Left forelimb (tissue), 1 donor: ENCODE results near the gene FAM216B.
"Not testable (repeated sequence)": the region's sequence is repeated elsewhere in the genome, so short reads cannot be mapped to it uniquely, and the experiment has no call there.

Source experiments
- DNase-seq: peaks from one replicate; pipeline ENCODE4 v3.0.0-alpha.2; 2018; ENCODE audit warnings: low spot score

The FAM216B gene

DNA sequence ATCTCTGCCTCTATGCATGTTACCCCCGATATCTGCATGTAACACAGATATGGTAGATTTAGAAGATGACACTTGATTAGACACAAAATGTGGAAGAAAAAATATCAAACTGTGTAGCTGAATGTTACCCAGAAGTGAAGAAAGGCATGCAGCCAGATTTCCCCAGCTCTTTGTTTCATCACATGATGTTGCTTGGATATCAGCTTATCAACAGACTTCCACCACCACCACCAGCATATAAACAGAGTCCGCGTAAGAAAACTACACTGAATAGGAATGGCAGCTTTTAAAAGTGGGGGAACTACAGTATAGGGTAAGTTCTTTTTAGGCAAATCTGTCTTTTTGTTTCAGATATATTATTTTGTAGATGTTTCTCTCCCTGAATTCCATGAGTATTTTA, at the start of gene FAM216B:
FAM216B (plus strand) TSS at position 233 of the 400 bp plus-strand sequence. CDS start 2,484 bp downstream, outside the sequence.
- no peak for DNase-seq

DNA sequence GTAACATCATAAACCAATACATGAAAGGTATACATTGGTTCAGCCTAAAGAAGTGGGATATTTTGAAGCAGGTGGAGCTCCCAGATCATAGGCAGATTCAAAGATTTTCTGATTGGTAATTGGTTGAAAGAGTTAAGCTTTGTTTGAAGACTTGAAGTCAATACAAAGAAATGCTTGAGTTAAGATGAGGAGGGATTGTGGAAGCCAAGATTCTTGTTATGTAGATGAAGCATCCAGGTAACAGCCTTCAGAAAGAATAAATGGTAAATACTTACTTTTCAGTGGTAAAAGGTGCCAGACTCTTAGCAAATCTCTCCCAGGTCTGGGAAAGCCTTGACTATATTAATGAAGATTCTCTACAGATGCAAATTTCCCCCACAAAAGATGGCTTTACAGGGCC, 49.3 kb upstream of the FAM216B start:
- DNase-seq, result no peak

DNA sequence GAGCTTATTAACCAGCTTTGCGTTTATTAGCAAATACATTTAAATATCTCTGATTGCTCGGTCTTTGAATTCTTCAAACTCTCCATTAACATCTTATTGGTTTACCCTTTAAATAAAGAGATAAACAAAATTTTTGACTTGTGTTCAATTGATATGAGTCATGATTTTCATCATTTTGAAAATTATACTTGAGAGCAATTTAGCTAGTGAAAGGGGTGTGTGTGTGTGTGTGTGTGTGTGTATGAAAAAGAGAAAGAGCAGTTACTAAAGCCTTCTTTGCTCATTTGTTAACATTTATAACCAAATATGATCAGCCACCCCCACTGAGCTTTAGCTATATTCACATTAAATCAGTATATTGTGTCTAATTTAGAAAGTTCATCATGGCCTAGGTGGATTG, 48.3 kb upstream of the FAM216B start:
- no peak for DNase-seq

DNA sequence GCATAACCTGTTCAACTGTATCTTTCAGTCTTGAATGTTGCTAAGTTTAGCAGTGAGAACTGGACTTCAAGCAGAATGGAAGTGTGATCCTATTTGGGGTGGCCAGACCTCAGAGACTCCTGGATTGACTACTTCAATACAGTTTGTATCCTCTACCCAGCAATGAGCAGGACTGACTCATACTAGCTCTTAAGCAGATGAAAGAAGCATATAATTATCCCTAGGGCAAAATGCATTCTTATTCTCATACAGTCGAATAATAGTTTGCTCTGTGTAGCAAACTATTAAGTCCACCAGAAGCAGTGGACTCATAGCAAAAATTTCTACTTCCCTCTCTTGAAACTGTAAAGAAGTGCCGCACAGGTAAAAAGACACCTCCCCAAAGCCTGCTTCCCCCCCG, 46.4 kb upstream of the FAM216B start:
- DNase-seq, result no peak

DNA sequence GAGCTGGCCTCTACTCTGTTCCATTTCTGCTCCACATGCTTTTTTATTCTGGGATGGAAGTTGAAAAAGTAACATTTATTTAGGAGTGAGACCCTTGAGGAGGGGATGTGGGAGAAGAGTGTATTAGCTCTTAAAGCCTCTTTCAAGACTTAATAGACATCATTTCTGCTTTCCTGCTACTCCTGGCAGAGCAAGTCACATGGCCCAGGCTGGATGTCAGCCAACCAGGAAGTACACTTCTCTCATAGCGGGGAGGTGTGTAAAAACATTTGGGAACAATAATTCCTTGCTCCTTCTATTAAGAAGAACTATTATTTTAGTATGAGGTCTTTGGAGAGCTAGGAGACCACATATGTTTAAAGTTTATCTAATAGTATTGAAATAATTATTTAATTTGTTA, 40.6 kb upstream of the FAM216B start:
- no peak for DNase-seq

DNA sequence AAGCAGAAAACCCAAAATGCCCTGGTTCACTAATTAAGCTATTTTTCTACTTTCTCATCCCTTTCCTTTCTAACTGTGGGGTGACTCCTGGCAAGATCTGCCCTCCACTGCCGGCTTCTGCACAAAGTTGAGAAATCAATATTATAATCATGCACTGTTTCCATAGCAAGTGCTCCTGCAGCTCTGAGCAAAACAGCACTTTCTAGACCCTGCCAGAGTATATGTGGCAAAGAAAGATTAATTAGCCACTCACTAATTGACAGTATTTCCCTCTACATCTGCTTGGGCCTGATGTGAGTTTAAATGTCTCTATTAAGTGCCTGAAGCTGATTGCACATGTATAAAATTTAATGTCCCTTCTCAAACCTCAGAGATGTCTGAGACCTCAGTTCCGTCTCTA, 39.5 kb upstream of the FAM216B start:
- no peak for DNase-seq

DNA sequence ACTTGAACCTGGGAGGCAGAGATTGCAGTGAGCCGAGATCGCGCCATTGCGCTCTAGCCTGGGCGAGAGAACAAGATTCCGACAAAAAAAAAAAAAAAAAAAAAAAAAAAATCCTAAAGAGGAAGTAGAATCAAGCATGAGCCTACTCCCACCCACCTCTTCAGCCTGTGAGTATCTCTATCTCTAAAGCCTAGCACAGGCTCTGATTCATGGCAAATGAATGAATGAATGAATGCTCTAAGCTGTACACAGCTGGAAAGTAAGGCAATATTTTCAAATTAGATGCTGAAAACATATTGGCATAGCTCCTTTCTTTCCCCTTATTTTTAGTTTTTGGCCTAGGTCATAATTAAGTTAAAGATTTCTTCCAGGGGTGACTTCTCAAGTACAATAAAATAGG, 35.7 kb upstream of the FAM216B start:
- DNase-seq, result no peak

DNA sequence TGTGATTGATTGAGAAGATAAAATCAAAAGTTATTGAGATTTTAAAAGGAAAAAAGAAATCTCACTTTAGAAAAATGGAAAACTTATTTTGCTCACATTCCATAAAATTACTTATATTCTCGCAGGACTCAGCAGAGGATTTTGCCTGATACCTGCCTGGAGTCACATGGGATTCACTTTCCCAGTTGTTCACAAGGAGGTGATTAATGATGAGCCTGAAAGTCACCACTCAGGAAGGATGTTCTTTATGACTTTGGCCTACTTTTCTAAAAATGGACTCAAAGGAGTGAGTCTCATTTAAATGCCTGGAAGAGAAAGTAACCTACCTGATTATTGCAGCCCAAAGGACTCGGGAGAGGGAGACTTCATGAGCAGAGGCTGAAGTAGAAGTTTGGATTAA, 34.5 kb upstream of the FAM216B start:
- no peak for DNase-seq

DNA sequence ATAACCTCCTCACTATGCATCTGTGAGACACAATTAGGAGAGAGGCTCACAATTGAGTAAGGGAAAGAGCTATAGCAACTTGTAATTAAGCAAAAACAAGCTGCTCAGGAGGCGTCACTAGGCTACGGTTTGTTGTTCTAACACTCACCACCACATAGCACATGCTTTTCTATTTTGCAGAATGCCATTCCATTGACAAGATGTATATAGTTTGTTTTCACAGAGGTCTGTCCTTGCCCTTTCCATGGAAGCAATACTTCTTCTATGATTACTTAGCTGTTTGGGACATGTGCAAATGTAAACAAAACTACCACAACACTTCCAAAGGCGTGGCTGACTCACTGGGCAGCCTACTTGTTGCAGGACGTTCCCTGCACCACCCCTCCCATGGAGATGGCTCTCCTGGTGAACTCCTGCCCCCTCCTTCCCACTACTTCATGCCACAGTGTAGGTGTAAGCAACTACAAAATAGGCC, 33.9 kb upstream of the FAM216B start:
- no peak for DNase-seq

DNA sequence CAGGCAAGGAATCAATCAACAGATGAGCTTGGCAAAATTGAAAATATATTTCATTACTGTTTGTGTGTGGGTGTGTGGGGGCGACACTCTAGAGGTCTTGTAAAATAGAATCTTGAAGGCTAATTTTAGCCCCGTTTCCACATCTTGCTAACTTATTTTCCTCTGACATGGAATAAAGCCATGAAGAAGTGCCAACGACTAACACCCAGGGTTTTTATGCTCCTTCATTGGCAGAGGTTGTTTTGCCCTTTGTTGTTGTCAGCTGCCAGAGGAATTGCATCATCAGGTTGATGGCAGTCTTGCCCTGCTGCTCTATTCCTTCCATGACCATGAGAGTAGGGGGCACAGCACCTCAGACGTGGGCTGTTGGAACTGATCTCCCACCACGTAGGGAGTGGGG, 30.6 kb upstream of the FAM216B start:
- no peak for DNase-seq

DNA sequence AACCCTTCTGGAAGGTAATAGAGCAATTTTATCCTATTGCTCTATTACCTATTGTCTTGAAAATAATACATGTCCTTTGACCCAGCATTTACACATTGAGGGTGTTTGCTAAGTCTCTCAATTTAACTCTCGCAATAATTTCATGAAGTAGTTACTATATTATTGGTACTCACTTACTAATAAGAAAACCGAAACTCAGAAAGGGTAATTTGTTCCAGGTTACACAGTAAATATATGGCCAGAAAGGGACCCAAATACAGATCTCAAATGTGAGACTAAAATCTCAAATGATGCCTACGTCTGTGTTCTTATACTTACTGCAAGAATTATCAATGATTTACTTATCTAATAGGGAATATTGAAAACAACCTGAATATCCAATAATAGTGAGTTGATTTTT, 29.7 kb upstream of the FAM216B start:
- DNase-seq, result no peak

DNA sequence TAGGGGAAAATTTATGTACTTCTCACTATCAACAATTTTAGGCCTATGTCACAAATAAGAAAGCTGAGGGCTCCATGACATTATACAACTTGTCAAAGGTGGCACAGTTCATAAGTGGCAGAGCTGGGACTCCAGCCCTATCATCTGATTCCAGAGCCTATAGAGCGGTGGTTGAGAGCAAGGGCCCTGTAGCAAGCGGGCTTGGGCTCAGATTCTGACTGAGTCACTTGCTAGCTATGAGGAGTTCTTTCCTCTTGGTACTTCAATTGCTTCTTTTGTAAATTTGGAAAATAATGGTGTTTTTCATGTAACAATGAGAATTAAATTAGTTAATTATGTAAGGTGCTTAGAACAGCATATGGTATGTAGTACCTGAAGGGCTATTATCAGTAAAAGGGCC, 28.7 kb upstream of the FAM216B start:
- no peak for DNase-seq

DNA sequence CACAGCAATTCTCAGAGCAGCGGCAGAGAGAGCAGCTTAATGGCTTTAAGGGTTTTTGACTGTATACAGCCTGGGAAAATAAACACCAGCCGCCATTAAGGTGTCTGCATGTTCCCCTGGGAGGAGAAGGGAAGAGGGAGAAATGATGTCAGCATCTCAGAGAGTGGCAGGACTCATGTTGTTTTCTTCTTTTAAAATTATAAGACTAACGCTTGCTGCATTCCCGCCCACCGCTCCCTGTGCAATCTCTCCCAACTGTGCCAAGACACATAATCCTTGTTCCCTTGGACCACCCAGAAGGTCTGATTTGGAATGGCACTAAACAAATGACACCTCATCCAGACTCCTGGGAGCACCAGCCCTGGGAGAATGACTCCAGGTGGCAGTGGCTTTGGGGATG, 27.7 kb upstream of the FAM216B start:
- DNase-seq, result no peak

DNA sequence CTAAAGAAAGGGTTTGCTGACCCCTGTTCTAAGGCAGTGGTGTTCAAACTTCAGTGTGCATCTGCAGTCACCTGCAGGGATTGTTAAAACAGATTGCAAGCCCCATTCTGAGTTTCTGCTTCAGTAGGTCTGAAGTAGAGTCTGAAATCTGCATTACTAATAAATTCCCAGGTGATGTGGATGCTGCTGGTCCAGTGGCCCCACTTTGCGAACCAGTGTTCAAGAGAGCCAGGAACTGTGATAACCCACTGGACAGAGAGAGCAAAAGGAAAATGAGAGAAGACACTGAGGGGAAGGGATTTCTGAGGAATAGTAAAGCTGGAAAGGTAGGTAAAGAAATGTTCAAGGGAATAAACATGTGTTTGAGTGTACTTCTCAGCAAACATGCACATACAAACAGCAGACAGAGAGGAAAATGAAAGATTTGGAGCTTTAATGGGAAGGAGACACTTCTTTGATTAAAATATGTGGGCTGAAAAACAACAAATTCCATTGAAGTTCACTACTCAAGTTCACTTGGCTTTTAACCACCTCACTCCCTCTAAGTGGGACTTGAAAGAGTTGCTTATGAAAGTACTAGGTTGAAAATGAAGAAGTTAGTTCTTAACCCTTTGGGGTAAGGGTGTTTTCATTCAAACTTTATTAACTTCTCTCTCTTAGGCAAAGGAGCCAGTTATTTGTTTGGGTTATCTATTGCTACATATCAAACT, 26.4 kb upstream of the FAM216B start:
- DNase-seq, result no peak

DNA sequence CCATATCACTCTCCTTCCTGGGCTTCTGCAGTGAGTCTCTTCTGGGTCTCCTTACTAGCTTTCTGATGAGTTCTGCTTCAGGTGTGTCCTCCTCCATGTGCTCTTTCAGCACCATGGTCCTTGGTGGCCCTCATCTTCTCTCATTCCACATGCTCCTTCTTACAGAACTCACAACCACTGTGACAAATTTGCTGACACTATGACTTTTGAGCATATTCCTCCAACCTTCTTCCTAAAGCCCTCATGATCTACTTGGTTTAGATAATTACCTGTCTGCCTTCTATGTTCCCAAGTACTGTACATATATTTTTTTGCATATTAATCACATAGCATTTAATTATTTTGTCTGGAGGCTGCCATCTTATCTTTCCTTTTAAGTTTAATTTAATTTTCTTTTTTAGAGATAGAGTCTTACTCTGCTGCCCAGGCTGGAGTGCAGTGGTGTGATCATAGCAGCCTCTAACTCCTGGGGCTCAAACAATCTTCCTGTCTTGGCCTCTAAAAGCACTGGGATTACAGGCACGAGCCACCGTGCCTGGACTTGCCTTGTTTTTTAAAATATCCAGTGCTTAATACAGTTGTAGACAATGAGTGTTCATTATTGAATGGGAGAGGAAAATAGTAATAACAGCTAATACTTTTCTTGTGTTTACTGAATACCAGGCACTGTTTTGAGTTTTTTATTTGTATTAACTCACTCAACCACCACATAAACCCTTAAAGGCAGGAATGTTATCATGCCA, 23.5 kb upstream of the FAM216B start:
- DNase-seq, result no peak

DNA sequence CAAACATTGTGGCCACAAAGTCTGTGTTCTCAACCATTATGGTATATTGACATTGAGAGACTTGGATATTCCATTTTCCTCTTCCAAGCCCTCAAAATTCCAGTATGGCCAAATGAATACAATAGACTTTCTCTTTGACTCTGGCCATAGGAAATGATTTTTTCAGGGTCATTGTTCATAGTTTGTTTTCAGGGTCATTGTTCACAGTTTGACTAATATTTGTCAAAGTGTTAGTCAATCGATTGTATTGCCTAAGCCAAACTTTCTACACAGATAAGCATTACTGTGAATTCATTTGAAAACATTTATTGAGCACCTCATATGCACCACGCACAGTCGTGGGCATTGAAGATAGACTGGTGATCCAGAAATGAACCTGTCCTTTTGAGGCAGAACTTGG, 22.9 kb upstream of the FAM216B start:
- no peak for DNase-seq

DNA sequence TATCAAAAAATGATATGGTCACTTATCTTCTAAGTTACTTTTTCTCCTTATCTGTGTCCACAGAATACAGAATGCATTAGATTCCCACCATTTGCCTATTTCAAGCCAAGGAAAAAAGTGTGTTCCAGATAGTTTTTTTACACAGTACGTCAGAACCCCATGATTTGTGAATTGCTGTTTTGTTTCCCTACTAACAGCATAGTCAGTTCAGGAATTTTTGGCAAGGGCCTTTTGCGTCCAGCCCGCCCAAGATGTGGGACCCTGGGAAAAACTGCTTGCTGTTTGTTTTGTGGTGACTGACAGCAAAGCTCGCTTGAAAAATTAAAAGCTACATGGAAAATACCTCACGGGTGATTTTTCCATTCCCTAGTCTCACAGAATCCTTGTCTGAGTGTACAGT, 20.4 kb upstream of the FAM216B start:
- no peak for DNase-seq

DNA sequence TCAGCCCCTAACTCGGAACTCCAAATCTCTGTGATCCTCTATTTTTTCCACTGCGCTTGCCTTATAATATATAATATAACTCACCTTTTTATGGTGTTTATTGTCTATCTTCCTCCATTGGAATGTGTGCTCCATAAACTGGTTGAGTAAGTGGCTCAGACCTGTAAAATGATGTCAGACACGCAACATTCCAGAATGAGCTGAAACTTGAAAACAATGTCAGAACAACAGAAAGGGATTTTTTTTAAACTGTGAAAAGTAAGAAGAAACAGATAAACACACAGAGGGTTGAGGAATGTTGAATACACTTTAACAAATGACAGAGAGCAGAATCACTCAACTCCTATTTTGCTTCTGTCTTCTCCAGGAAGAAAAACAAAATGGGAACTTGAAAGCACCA, 19.1 kb upstream of the FAM216B start:
- no peak for DNase-seq

DNA sequence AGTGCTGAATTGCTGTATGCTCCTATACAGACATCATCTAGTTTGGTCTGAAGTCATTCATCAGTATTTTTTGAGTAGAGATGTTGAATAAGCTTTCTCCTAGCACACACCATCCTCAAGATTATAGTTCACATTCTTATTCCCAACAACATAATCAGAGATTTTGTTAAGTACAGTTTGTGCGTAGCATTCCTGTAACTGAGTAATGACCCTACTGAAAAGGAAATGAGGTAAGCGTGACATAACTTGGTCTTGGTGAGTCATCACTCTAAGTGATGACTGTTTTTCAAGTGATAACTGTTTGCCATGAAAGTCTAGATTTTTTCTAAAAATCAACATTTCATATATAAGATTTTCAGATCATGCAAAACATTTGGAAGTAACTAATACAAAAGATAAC, 18.5 kb upstream of the FAM216B start:
- DNase-seq, result no peak

DNA sequence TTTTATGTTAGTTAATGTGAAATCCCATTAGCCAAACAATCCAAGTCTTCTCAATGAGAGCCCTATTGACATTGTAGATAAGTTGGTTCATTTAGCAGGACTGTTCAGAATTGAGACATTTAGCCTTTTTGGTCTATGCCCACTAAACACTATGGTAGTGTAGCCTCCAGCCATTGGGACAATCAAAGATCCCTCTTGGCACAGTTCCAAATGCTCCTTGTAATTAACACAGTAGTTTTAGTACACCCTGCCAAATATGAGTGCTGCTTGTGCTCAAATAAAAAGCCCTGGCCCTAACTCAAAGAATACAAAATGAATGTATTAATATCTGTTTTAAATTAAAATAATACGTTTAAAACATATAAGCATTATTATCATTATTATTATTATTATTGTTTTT, 15.4 kb upstream of the FAM216B start:
- no peak for DNase-seq

DNA sequence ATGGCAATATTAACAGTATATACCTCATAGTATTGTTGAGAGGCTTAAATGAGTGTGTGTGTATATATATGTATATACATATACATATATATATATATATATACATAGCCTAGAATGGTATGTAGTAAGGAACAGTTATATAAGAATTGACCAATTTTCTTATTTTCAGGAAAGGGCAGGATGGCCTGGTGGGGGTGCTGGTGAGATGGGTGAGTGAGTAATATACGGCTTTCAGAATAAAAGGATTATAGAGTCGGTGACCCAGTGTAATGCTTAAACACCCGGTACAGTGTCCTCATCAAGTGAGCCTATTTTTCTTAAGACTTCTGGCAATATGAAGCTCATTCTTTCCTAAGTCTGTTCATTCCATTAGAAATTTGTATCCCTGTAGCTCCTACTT, 11.7 kb upstream of the FAM216B start:
- no peak for DNase-seq

DNA sequence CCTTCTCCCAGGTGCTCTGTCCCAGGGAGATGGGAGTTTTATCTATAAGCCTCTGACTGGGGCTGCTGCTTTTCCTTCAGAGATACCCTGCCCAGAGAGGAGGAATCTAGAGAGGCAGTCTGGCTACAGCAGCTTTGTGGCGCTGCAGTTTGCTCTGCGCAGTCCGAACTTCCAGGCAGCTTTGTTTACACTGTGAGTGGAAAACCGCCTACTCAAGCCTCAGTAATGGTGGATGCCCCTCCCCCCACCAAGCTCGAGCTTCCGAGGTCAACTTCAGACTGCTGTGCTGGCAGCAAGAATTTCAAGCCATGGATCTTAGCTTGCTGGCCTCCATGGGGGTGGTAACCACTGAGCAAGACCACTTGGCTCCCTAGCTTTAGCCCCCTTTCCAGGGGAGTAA, 4.8 kb upstream of the FAM216B start:
- not testable (repeated sequence) for DNase-seq

DNA sequence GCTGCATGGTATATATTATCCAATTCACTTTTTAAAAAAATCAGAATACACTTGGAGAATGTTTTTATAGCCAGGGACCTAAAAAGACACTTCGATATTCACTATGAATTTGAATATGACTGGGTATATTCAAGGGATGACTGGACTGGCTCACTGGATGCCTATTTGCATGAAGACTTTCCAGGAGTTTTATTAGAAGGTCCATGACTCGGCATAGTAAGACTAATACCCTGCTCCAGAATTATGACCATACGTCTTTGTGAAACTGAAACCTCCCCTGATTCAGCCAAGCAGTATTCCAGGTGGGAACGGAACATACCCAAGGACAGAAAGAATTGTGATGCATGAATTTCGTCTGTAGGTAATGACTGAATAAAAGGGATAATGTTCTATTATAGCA, 3.9 kb upstream of the FAM216B start:
- no peak for DNase-seq

DNA sequence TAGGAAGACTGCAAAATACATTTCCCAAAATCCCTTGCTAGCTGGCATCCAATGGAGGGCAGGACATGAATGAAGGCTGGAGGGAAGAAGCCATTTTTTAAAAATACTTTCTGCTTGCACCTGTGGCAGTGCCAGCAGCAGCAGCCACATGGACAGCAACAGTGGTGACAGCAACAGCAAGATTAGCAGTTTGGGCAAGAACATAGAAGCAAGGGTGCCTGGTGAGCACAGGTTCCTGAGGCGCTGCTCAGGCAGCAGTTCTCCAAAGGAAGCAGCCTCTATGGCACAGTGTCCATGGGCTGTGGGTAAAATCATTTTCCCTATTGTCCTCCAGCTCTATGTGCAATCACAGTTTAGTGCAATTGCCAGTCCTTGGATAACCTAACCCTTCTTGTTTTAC, 1.3 kb upstream of the FAM216B start:
- DNase-seq, result no peak
